Panc1 (cell line): ENCODE data around the gene HNRNPC. TPM values are rescaled to one million over a fixed set of nuclear protein-coding genes. Genes with fewer than 3 reads are reported as not detected.
"Not testable (repeated sequence)": the region's sequence is repeated elsewhere in the genome, so short reads cannot be mapped to it uniquely, and the experiment has no call there.

Experiments
- ATAC-seq: fragments of 200-7000 bp; cut with Tn5 transposase; 2 replicates; pipeline ENCODE4 v1.9.1; 2020; ENCODE audit warnings: mild to moderate bottlenecking, moderate library complexity
- BruUV-seq: library from RNA; stranded (reverse); fragments of 400-500 nt; replicated peaks from 2 replicates; lab custom pipeline; 2021; lab: Mats Ljungman, UMichigan
- CTCF ChIA-PET: fragments of 300-600 bp; sonication (Branson Sonifier 250); formaldehyde crosslinking; loops from one replicate; lab custom pipeline; 2022; ENCODE audit warnings: antibody characterized with exemption; lab: Charles Lee
- POLR2A ChIA-PET: fragments of 300-600 bp; sonication (Branson Sonifier 250); formaldehyde crosslinking; loops from one replicate; lab custom pipeline; 2022; ENCODE audit warnings: antibody characterized with exemption; lab: Charles Lee
- DNase-seq: peaks from one replicate; pipeline ENCODE4 v3.0.0-alpha.2; 2010; ENCODE audit warnings: low read depth, low spot score
- H3K27ac ChIP-seq: 2 replicates; pipeline ENCODE4 v1.5.1; 2011; ENCODE audit warnings: mild to moderate bottlenecking, low read length, inconsistent platforms
- H3K27me3 ChIP-seq: fragments of 200-500 bp; sonication (Bioruptor generic); 2 replicates; pipeline ENCODE4 v1.6.0; 2014; ENCODE audit warnings: low read length, inconsistent platforms; ENCODE audit not compliant: control insufficient read depth, insufficient read depth
- H3K36me3 ChIP-seq: fragments of 200-500 bp; sonication (Bioruptor generic); 2 replicates; pipeline ENCODE4 v1.5.1; 2014; ENCODE audit warnings: inconsistent platforms, mild to moderate bottlenecking, low read length, moderate library complexity; ENCODE audit not compliant: control insufficient read depth, insufficient read depth
- H3K4me1 ChIP-seq: 2 replicates; pipeline ENCODE4 v1.5.1; 2011; ENCODE audit warnings: inconsistent platforms, mild to moderate bottlenecking, low read length, moderate library complexity; ENCODE audit not compliant: control insufficient read depth, insufficient read depth
- H3K4me3 ChIP-seq, 2 experiments: 2 replicates each; pipeline ENCODE4 v1.5.1; 2011 to 2012; ENCODE audit warnings: low read depth in 2 of 2, low read length in 2 of 2, mild to moderate bottlenecking in 2 of 2, inconsistent platforms in 1 of 2, moderate library complexity in 1 of 2
- H3K9me3 ChIP-seq: fragments of 200-500 bp; sonication (Bioruptor generic); 2 replicates; pipeline ENCODE4 v1.5.1; 2014; ENCODE audit warnings: low read depth, mild to moderate bottlenecking, inconsistent platforms, low read length, moderate library complexity; ENCODE audit not compliant: control insufficient read depth, insufficient read depth
- CTCF ChIP-seq: fragments of 450-650 bp; IDR thresholded peaks from 2 replicates; pipeline ENCODE4 v1.5.1; 2017; ENCODE audit warnings: mild to moderate bottlenecking
- POLR2AphosphoS5 ChIP-seq: IDR thresholded peaks from 2 replicates; pipeline ENCODE4 v1.6.1; 2012; ENCODE audit warnings: mild to moderate bottlenecking, low read depth, low read length, moderate library complexity
- REST ChIP-seq, 2 experiments: IDR thresholded peaks; 2 replicates each; pipeline ENCODE4 v1.6.1; 2011 to 2012; ENCODE audit warnings: low read depth in 2 of 2, control low read depth in 1 of 2, low read length in 1 of 2, mild to moderate bottlenecking in 1 of 2, moderate library complexity in 1 of 2; ENCODE audit not compliant: insufficient read depth in 1 of 2
- SIN3A ChIP-seq: IDR thresholded peaks from 2 replicates; pipeline ENCODE4 v1.6.1; 2012; ENCODE audit warnings: low read depth, mild to moderate bottlenecking, low read length, moderate library complexity, borderline replicate concordance; ENCODE audit not compliant: insufficient read depth
- TCF7L2 ChIP-seq: IDR thresholded peaks from 2 replicates; pipeline ENCODE4 v1.6.1; 2011; ENCODE audit warnings: mild to moderate bottlenecking, low read depth, low read length, inconsistent platforms
- in situ Hi-C: cut with HindIII; loops from 2 replicates; pipeline ENCODE4 v1.10.0; 2016; ENCODE audit warnings: low sequenced_read_pairs, low pct_unique_long_range_greater_than_20kb
- intact Hi-C: fragments of 100-400 bp; cut with micrococcal nuclease; formaldehyde crosslinking; loops from one replicate; pipeline ENCODE4 v1.10.0; 2022; ENCODE audit not compliant: unreplicated experiment
- total RNA-seq: library from RNA; stranded (reverse); gene quantifications from one replicate; pipeline ENCODE4 v1.2.1, GENCODE V29; 2021; ENCODE audit not compliant: unreplicated experiment

The HNRNPC gene
- total RNA-seq, 1 experiment from 2014 or later = 537 TPM

GRCh38 chr14:21298358-21298757, 29.1 kb upstream of the HNRNPC start:
- ATAC-seq = no peak
- in situ Hi-C loops (no loop called here), intact Hi-C loops (no loop called here)
- Histone ChIP-seq H3K27ac (no peak overlapping the region), H3K9me3 (no peaks in the 10 kb centered on the region), H3K4me1 (no peaks in the 10 kb centered on the region), H3K36me3 (no peaks in the 10 kb centered on the region), H3K27me3 (no peaks in the 10 kb centered on the region), H3K4me3 (no peak overlapping the region)
- no TSS peak for BruUV-seq
- TF ChIP-seq POLR2AphosphoS5 (no peak), CTCF (no peak), TCF7L2 (no peak), REST (IDR thresholded peaks at IDR 0.05; ENCODE audit: insufficient read depth in 1 of 2, low read depth in 2 of 2, low read length in 1 of 2) (no peak), SIN3A (no peak)
- DNase-seq = no peak
- ChIA-PET POLR2A (no interaction called here), CTCF (interaction anchor here (0.6 kb wide), 2 partner anchors 16 to 125 kb away, joined by 3 read pairs; no protein-coding TSS in a partner anchor)

- in situ Hi-C loops = not testable (repeated sequence)
These were observed 24.8 kb upstream of the HNRNPC start for GRCh38 chr14:21294026-21294425.

GRCh38 chr14:21287168-21287567, 17.9 kb upstream of the HNRNPC start:
- ChIA-PET POLR2A (no interaction called here), CTCF (no interaction called here)
- H3K4me3 ChIP-seq = no peak overlapping the region
- BruUV-seq = no TSS peak
- no peaks in the 10 kb centered on the region for H3K9me3 ChIP-seq
- ATAC-seq (no peak), DNase-seq (no peak)
- no peak overlapping the region for H3K27ac ChIP-seq
- TF ChIP-seq REST (IDR thresholded peaks at IDR 0.05; ENCODE audit: insufficient read depth in 1 of 2, low read depth in 2 of 2, low read length in 1 of 2) (no peak), TCF7L2 (no peak), POLR2AphosphoS5 (no peak), SIN3A (no peak), CTCF (no peak)
- no peaks in the 10 kb centered on the region for H3K4me1 ChIP-seq
- intact Hi-C loops = no loop called here
- H3K27me3 ChIP-seq = no peaks in the 10 kb centered on the region
- in situ Hi-C loops = no loop called here
- no peaks in the 10 kb centered on the region for H3K36me3 ChIP-seq

More at GRCh38 chr14:21294026-21294425, 24.8 kb upstream of the HNRNPC start:
- H3K4me3 ChIP-seq, ATAC-seq, H3K27ac ChIP-seq, H3K27me3 ChIP-seq, POLR2A ChIA-PET, intact Hi-C loops, BruUV-seq, H3K36me3 ChIP-seq, H3K9me3 ChIP-seq, CTCF ChIA-PET, H3K4me1 ChIP-seq, DNase-seq: not testable (repeated sequence)

- H3K4me3 ChIP-seq, ATAC-seq, H3K27ac ChIP-seq, intact Hi-C loops, CTCF ChIA-PET, BruUV-seq, H3K4me1 ChIP-seq, in situ Hi-C loops, H3K36me3 ChIP-seq, POLR2A ChIA-PET, DNase-seq, H3K27me3 ChIP-seq, H3K9me3 ChIP-seq: not testable (repeated sequence)
These were observed 17.3 kb upstream of the HNRNPC start for GRCh38 chr14:21286516-21286915.
